ENCODE results near the gene PHTF2. TPM values are rescaled to one million over a fixed set of nuclear protein-coding genes. Genes with fewer than 3 reads are reported as not detected.
A peak's percentile ranks its signal among the peaks of the same experiment; 100 is the strongest.

PHTF2 gene
- total RNA-seq, 2 donors from 2014 or later: 66.1 to 123 TPM

DNA sequence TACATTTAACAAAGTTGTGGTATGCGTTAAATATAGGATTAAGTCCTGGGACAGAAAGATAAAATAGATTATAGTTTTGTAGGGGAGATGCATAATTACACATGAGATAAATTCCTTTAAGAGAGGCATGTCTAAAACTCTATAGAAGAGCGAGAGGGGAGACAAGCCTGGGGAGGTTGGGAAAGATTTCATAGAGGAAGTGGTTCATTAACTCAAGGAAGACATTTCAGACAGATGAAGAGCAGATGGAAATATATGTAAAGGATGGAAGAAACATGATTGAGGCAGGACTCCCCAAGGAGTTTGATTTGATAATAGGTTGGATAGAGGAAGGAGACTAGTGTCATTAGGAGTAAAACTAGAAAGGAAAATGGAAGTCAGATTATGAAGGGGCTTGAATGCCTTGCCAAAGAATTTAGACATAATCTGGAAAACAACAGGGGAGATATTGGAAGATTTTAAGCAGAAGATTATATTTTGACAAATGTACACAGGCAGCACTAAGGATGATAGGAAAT lies 96.1 kb downstream of the PHTF2 start:
- Mint-ChIP-seq H3K9me3 (no peaks in the 10 kb centered on the region), H3K27me3 (no peaks in the 10 kb centered on the region), H3K27ac (no peak overlapping the region), H3K4me1 (no peaks in the 10 kb centered on the region), H3K36me3 (ENCODE audit: low read depth) (peaks cover 14% of the 10 kb centered on the region), H3K4me3 (no peak overlapping the region)
- ATAC-seq (replicated peaks): no peak

DNA sequence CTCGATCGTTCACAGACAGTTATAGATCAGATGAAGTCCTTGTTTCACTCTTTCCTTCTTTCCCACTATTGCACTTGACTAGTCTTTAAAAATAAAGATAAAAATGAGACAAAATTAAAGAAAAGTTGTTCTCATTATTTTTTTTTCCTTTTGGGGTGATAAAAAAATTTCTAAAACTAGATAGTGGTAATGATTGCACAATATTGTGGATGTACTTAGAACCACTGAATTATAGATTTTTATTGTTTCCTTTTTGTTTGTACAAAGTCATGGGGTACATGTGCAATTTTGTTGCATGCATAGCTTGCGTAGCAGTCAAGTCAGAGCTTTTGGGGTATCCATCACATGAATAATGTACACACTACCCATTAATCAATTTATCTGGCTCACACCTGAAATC lies 97.3 kb downstream of the PHTF2 start:
- peaks cover 19% of the 10 kb centered on the region for H3K36me3 Mint-ChIP-seq (ENCODE audit: low read depth)
- no peak for ATAC-seq (replicated peaks)
- no peaks in the 10 kb centered on the region for H3K9me3 Mint-ChIP-seq
- H3K4me3 Mint-ChIP-seq: no peak overlapping the region
- H3K4me1 Mint-ChIP-seq: peaks cover 4% of the 10 kb centered on the region
- no peaks in the 10 kb centered on the region for H3K27me3 Mint-ChIP-seq
- no peak overlapping the region for H3K27ac Mint-ChIP-seq

- Mint-ChIP-seq H3K36me3 (ENCODE audit: low read depth) (peaks cover 31% of the 10 kb centered on the region), H3K27me3 (no peaks in the 10 kb centered on the region), H3K27ac (no peak overlapping the region), H3K4me1 (peaks cover 4% of the 10 kb centered on the region), H3K4me3 (no peak overlapping the region), H3K9me3 (no peaks in the 10 kb centered on the region)
- peak; percentile 51 for ATAC-seq (replicated peaks)
These were observed 98.5 kb downstream of the PHTF2 start for GRCh38 chr7:77897004-77897547.

- Mint-ChIP-seq H3K4me3 (no peak overlapping the region), H3K27ac (peak overlapping the region; percentile 54), H3K4me1 (peaks cover 10% of the 10 kb centered on the region), H3K9me3 (no peaks in the 10 kb centered on the region), H3K27me3 (no peaks in the 10 kb centered on the region), H3K36me3 (ENCODE audit: low read depth) (peaks cover 50% of the 10 kb centered on the region)
- no peak for ATAC-seq (replicated peaks)
These were observed 100.9 kb downstream of the PHTF2 start for GRCh38 chr7:77899516-77899915.

DNA sequence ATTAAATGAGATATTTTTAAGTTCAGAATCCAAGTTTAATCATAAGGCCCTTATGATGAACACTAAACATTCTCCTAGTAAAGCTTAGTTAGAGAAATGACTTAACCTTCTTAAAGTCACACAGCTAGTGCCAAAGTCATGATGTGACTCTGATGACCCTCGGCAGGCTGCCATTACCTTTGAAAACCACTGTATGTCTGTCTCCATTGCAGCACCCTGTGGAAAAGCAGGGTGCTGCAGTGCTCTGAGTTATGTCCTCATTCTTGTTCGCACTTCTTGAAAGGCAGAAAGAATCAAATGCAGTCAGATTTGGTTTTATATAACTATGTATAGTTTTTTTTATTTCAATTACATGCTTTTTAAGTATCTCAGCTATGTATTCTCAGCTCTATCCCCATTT lies 105.0 kb downstream of the PHTF2 start:
- peaks cover 72% of the 10 kb centered on the region for H3K36me3 Mint-ChIP-seq (ENCODE audit: low read depth)
- peaks cover 10% of the 10 kb centered on the region for H3K4me1 Mint-ChIP-seq
- no peaks in the 10 kb centered on the region for H3K9me3 Mint-ChIP-seq
- peak; percentile 60 for ATAC-seq (replicated peaks)
- H3K4me3 Mint-ChIP-seq: no peak overlapping the region
- H3K27me3 Mint-ChIP-seq: no peaks in the 10 kb centered on the region
- H3K27ac Mint-ChIP-seq: peak overlapping the region; percentile 4

DNA sequence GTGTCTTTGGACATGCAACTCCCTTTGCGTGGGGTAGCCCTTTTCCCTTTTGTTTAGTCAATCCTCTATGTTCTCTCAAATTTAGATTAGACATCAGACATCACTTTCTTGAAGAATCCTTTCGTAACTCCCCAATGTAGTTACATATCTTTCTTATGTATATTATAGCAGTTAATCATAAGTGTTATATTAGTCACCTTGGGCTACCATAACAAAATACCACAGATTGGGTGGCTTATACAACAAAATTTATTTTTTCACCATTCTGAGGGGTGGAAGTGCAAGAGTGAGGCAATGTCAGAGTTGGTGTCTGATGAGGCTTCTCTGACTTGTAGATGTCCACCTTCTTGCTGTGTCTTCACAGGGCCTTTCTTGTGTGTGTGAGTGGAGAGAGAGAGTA lies 105.7 kb downstream of the PHTF2 start:
- Mint-ChIP-seq H3K4me3 (no peak overlapping the region), H3K4me1 (peaks cover 10% of the 10 kb centered on the region), H3K36me3 (ENCODE audit: low read depth) (peaks cover 75% of the 10 kb centered on the region), H3K9me3 (no peaks in the 10 kb centered on the region), H3K27ac (peak overlapping the region; percentile 4), H3K27me3 (no peaks in the 10 kb centered on the region)
- ATAC-seq (replicated peaks): peak; percentile 40

GRCh38 chr7:77907281-77907680 lies 108.7 kb downstream of the PHTF2 start:
- Mint-ChIP-seq H3K4me3 (no peak overlapping the region), H3K27ac (no peak overlapping the region), H3K36me3 (ENCODE audit: low read depth) (peaks cover 73% of the 10 kb centered on the region), H3K27me3 (no peaks in the 10 kb centered on the region), H3K4me1 (peaks cover 6% of the 10 kb centered on the region), H3K9me3 (no peaks in the 10 kb centered on the region)
- ATAC-seq (replicated peaks): no peak

DNA sequence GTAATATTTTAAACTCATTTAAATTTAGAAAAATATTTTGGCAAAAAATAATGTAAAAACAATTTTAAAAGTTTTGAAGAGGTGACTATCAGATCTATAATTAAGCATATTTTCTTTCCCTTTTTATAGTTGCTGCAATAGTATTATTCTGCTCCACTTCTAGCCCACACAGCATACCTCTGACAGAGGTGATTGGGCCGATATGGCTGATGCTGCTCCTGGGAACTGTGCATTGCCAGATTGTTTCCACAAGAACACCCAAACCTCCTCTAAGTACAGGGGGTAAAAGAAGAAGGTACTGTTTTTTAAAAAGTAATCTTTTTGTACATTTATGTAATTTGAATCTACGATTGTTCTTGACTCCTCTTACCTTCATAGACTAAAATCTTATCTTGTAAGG lies 110.1 kb downstream of the PHTF2 start:
- H3K9me3 Mint-ChIP-seq: no peaks in the 10 kb centered on the region
- no peak overlapping the region for H3K4me3 Mint-ChIP-seq
- no peak for ATAC-seq (replicated peaks)

DNA sequence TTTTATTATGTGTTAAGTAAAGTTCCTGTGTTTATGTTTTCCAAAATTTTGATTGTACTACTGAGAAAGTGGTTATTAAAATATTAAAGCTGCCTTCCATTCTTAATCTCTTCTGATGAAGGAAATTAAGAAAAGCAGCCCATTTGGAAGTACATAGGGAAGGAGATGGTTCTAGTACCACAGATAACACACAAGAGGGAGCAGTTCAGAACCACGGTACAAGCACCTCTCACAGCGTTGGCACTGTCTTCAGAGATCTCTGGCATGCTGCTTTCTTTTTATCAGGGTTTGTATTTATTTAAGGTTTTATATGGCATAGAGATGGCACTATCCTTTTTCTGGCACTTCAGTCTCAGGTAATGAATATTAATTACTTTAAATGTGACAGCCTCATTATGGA lies 111.6 kb downstream of the PHTF2 start:
- H3K27ac Mint-ChIP-seq: peak overlapping the region; percentile 30
- no peaks in the 10 kb centered on the region for H3K27me3 Mint-ChIP-seq
- ATAC-seq (replicated peaks): no peak
- H3K9me3 Mint-ChIP-seq: no peaks in the 10 kb centered on the region
- H3K4me1 Mint-ChIP-seq: peaks cover 7% of the 10 kb centered on the region
- H3K36me3 Mint-ChIP-seq (ENCODE audit: low read depth): peaks cover 62% of the 10 kb centered on the region
- no peak overlapping the region for H3K4me3 Mint-ChIP-seq

More for the DNA sequence above, 110.1 kb downstream of the PHTF2 start:
- Mint-ChIP-seq H3K27me3 (no peaks in the 10 kb centered on the region), H3K4me1 (peaks cover 6% of the 10 kb centered on the region), H3K27ac (no peak overlapping the region), H3K36me3 (ENCODE audit: low read depth) (peaks cover 64% of the 10 kb centered on the region)

DNA sequence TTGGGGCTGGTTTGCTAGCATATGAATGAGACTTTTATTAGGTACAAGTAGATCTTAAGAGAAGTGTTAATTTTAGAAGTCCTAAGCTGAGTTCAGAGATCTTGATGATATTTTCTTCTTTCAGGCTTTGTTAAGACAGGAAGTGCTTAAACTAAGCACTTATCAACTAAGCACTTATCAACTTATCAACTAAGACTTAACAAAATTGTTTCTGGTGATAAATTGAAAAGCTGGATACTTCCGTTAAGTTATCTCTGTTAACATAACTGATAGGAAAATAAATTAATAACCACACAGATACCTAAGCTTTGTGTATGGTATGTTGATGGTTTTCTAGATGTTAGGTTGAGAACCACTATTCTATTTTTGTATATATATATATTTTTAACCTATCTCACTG lies 113.7 kb downstream of the PHTF2 start:
- Mint-ChIP-seq H3K36me3 (ENCODE audit: low read depth) (peaks cover 66% of the 10 kb centered on the region), H3K9me3 (no peaks in the 10 kb centered on the region), H3K27me3 (no peaks in the 10 kb centered on the region), H3K27ac (no peak overlapping the region), H3K4me1 (peaks cover 7% of the 10 kb centered on the region), H3K4me3 (no peak overlapping the region)
- ATAC-seq (replicated peaks): no peak

- Mint-ChIP-seq H3K27ac (peak overlapping the region; percentile 22), H3K9me3 (no peaks in the 10 kb centered on the region), H3K4me3 (peak overlapping the region; percentile 29), H3K4me1 (peaks cover 14% of the 10 kb centered on the region), H3K27me3 (no peaks in the 10 kb centered on the region), H3K36me3 (ENCODE audit: low read depth) (peaks cover 67% of the 10 kb centered on the region)
- ATAC-seq (replicated peaks): peak; percentile 96
These were observed 115.5 kb downstream of the PHTF2 start for GRCh38 chr7:77913977-77914607.

GRCh38 chr7:77917500-77918262 lies 119.1 kb downstream of the PHTF2 start:
- ATAC-seq (replicated peaks): no peak
- Mint-ChIP-seq H3K27me3 (no peaks in the 10 kb centered on the region), H3K4me1 (peaks cover 14% of the 10 kb centered on the region), H3K36me3 (ENCODE audit: low read depth) (peaks cover 64% of the 10 kb centered on the region), H3K9me3 (no peaks in the 10 kb centered on the region), H3K4me3 (no peak overlapping the region), H3K27ac (no peak overlapping the region)

DNA sequence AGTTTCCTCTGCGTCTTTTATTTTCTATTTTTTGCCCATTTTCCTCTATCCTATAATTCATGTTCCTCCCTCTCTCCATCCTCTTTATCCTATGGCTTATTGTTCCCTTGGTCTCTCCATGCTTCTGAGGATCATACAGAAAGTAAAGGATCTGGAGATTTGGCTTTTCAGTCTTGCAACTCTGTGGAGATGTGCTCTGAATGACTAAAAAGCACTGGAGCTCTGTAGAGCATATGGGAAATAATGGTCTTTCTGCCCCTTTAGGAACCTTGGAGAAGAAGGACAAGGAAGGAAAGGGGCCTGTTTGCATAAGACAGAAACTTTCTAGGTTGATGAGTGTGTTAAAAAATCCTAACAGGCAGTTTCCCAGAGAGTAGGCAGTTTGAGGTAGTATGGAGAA lies 120.1 kb downstream of the PHTF2 start:
- ATAC-seq (replicated peaks): no peak

GRCh38 chr7:77923419-77923818 lies 124.8 kb downstream of the PHTF2 start:
- Mint-ChIP-seq H3K36me3 (ENCODE audit: low read depth) (peaks cover 83% of the 10 kb centered on the region), H3K4me3 (no peak overlapping the region), H3K27ac (no peak overlapping the region), H3K27me3 (no peaks in the 10 kb centered on the region), H3K4me1 (peaks cover 15% of the 10 kb centered on the region), H3K9me3 (no peaks in the 10 kb centered on the region)
- no peak for ATAC-seq (replicated peaks)

More for the DNA sequence above, 120.1 kb downstream of the PHTF2 start:
- Mint-ChIP-seq H3K4me1 (peaks cover 19% of the 10 kb centered on the region), H3K4me3 (no peak overlapping the region), H3K36me3 (ENCODE audit: low read depth) (peaks cover 74% of the 10 kb centered on the region), H3K9me3 (no peaks in the 10 kb centered on the region), H3K27me3 (no peaks in the 10 kb centered on the region), H3K27ac (no peak overlapping the region)

GRCh38 chr7:77930496-77930895 lies 131.9 kb downstream of the PHTF2 start:
- Mint-ChIP-seq H3K27me3 (no peaks in the 10 kb centered on the region), H3K4me1 (peaks cover 23% of the 10 kb centered on the region), H3K4me3 (no peak overlapping the region), H3K36me3 (ENCODE audit: low read depth) (peaks cover 84% of the 10 kb centered on the region), H3K9me3 (no peaks in the 10 kb centered on the region), H3K27ac (peak overlapping the region; percentile 6)
- no peak for ATAC-seq (replicated peaks)

Measured in activated T-helper 17 cell treated with anti-CD3 and anti-CD28 coated beads, Interleukin-2, amount 50 U/mL, for 72 hours (primary cell).